AG04449 (cell line): ENCODE data around the gene POU6F2.

Experiments
- CTCF ChIA-PET: fragments of 350-600 bp; formaldehyde crosslinking; extraction: SDS; loops from one replicate; lab custom pipeline; 2021; ENCODE audit warnings: antibody characterized with exemption; lab: Yijun Ruan, JAX
- POLR2A ChIA-PET: fragments of 400-600, 350-600 bp; formaldehyde crosslinking; extraction: SDS; loops from one replicate; lab custom pipeline; 2020; ENCODE audit warnings: antibody characterized with exemption, inconsistent platforms; lab: Yijun Ruan, JAX
- DNase-seq: peaks from one replicate; pipeline ENCODE4 v3.0.0-alpha.2; 2010; ENCODE audit warnings: low read depth, low spot score
- H3K4me3 ChIP-seq: 2 replicates; pipeline ENCODE4 v1.5.1; 2011; ENCODE audit warnings: low read depth, mild to moderate bottlenecking, control low read depth, low read length
- TF ChIP-seq, protein P1 (sequence below): IDR thresholded peaks from one replicate; pipeline ENCODE4 v1.5.1; 2011; ENCODE audit warnings: mild to moderate bottlenecking, moderate library complexity, low read length, control low read depth, inconsistent platforms; ENCODE audit not compliant: insufficient read depth; ENCODE audit errors: missing control alignments

POU6F2 gene

DNA sequence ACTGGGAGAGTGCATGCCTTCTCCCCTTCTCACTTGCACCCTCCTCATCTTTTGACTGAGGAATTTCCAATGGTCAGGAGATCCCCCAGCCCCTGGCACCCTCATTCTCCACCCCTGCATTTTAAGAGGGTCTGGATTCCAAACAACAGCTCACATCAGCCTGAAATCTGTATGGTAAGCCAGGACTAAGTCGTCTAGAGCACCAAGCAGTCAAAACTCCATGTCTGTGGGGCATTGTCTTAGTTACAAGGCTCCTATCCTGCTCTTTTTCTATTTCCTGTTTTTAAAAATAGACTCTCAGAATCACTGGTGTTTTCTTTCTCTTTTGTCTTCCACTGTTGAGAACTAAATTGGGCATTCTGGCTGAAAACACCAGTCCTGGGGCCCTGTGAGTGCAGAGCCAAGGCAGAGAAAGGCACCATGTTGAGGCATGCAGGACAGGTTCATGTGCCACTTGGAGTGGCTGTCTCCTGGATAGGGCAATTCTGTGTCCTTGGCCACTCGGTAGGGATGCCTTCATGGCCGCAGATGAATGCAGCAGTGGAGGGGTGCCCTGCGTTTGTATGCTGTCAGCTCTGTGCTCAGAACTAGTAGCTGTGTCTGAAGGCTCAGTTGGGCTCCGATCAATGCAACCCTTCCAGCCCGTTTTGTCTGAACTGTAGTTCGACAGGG is 371.9 kb downstream of the POU6F2 start:
- POLR2A ChIA-PET: no interaction called here
- CTCF ChIA-PET: no interaction called here
- TF ChIP-seq, protein P1, sequence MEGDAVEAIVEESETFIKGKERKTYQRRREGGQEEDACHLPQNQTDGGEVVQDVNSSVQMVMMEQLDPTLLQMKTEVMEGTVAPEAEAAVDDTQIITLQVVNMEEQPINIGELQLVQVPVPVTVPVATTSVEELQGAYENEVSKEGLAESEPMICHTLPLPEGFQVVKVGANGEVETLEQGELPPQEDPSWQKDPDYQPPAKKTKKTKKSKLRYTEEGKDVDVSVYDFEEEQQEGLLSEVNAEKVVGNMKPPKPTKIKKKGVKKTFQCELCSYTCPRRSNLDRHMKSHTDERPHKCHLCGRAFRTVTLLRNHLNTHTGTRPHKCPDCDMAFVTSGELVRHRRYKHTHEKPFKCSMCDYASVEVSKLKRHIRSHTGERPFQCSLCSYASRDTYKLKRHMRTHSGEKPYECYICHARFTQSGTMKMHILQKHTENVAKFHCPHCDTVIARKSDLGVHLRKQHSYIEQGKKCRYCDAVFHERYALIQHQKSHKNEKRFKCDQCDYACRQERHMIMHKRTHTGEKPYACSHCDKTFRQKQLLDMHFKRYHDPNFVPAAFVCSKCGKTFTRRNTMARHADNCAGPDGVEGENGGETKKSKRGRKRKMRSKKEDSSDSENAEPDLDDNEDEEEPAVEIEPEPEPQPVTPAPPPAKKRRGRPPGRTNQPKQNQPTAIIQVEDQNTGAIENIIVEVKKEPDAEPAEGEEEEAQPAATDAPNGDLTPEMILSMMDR: no peak

DNA sequence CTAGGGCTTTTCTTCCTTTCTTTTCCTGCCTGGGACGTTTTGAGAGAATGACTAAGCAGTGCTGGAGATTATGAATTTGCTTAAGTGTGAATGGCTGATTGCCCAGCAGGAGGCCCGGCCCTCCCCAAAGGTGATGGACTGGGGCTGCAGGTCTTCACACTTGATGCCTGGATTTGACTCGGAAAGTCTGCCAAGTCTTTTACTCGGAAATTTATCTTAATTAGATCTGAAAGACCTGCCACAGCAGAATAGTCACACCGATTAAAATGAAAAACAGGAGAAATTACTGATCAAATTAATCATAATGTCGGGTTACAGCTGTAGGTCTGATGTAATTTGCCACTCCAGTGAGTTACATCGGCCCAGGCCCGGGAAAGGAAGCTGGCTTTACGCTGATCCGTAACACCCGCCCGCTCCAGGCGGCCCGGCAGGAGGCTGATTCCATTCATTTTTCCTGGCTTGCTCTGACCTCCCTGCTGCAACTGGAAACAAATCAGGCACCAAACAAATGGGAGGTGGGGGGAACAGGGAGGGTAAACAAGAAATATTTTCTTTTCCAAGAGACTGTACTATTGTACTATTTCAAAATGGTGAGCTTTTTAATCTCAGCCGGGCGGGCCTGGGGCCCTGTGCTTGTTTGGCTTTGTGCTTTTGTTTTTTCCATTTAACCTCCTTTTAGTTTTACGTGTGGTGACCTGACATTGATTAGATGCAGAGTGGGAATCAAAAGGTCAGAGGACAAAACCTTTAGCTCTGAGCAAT is 376.1 kb downstream of the POU6F2 start:
- DNase-seq: peak; percentile 21
- TF ChIP-seq, protein P1: no peak
- ChIA-PET POLR2A (interaction anchor here (0.7 kb wide), 1 partner anchor 101 kb away, joined by 4 read pairs; no protein-coding TSS in a partner anchor), CTCF (no interaction called here)
- no peak overlapping the region for H3K4me3 ChIP-seq

More for the DNA sequence above, 371.9 kb downstream of the POU6F2 start:
- no peak overlapping the region for H3K4me3 ChIP-seq
- no peak for DNase-seq

DNA sequence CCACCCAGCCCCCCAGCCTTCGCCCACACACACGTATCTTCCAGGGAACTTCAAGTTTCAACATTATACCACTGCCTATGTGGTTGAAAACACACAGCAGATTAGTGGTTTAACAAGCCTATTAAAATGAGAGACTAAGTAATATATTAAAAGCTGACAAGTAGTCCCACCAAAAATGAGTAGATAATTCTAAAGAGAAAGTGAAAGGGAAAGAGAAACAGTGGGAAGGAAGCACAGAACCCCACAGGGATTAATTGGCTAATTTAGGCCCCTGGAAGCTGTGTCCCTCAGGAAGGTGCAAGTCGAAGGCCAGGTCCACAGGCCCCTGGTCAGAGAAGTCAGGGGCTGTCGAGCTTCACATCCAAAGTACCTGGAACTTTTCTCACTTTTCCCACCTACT is 378.0 kb downstream of the POU6F2 start:
- POLR2A ChIA-PET: no interaction called here
- DNase-seq: no peak
- no peak overlapping the region for H3K4me3 ChIP-seq
- CTCF ChIA-PET: no interaction called here
- TF ChIP-seq, protein P1: no peak

DNA sequence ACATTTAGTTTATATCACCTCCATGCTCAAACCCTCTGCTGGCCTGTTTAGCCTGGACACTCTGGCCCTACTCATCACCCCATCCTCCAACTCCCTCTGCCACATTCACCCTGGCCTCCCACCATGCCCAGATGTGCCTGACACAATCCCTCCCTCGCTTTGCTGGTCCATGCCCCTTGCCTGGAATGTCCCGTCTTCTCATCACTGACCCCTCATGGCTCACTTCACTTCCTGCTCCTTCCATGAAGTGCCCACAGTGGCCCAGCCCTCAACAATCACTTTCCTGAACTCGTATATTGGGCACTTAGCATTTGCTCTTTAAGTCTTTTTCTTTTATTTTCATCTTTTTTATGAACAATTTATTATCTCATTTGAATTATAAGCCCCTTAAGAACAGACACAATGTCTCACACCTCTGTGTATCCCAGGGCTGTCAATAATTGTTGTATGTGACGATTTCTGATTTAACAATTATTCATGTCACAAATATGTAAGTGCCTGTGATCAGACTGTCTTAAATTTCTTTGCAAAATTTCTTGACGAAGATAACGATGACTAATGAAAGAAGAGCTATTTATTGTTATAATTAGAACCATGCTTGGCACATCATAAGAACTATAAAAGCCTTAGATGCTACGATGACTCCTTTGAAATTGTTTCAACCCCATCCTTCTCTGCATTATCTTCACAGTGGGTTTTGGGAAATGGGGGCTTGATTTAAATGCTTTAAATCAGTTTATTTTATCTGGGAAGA is 378.6 kb downstream of the POU6F2 start:
- peak; percentile 3 for DNase-seq
- POLR2A ChIA-PET: no interaction called here
- TF ChIP-seq, protein P1: no peak
- no peak overlapping the region for H3K4me3 ChIP-seq
- CTCF ChIA-PET: no interaction called here

DNA sequence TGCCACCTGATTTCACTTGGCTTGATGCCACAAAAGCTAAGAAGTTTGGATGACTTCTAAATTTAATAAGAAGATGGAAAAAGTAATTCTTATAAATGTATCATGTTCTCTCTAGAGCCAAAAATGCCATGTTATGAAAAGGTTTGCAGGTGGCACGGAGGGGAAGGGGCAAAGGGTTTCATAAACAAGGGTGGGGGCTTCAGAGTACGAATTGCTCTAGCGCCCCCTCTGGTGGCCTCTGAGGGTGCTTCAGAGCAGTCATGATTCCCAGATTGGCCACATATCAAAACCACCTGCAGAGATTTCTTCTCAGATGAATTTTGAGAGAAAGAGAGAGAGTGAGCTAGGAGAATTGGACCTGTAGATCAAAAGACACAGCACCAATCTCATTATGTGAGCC is 379.9 kb downstream of the POU6F2 start:
- POLR2A ChIA-PET: no interaction called here
- TF ChIP-seq, protein P1: peak; percentile 7
- no peak for DNase-seq
- CTCF ChIA-PET: interaction anchor here (0.7 to 0.9 kb wide), 2 partner anchors 8 to 89 kb away, joined by 3 read pairs; no protein-coding TSS in a partner anchor
- H3K4me3 ChIP-seq: no peak overlapping the region
